ENCODE results near the gene AFDN.

- TF ChIP-seq CTCF (IDR thresholded peaks at IDR 0.05) (no peak), POLR2A (IDR thresholded peaks at IDR 0.05) (no peak), EP300 (IDR thresholded peaks at IDR 0.05) (no peak)
Observed at GRCh38 chr6:168002804-168003203, 176.1 kb downstream of the AFDN start.
